Panc1 (cell line): ENCODE results near the gene FRMD4A. TPM values are rescaled to one million over a fixed set of nuclear protein-coding genes. Genes with fewer than 3 reads are reported as not detected.

Source experiments
- ATAC-seq: fragments of 200-7000 bp; cut with Tn5 transposase; 2 replicates; pipeline ENCODE4 v1.9.1; 2020; ENCODE audit warnings: mild to moderate bottlenecking, moderate library complexity
- BruUV-seq: library from RNA; stranded (reverse); fragments of 400-500 nt; replicated peaks from 2 replicates; lab custom pipeline; 2021; lab: Mats Ljungman, UMichigan
- CTCF ChIA-PET: fragments of 300-600 bp; sonication (Branson Sonifier 250); formaldehyde crosslinking; loops from one replicate; lab custom pipeline; 2022; ENCODE audit warnings: antibody characterized with exemption; lab: Charles Lee
- POLR2A ChIA-PET: fragments of 300-600 bp; sonication (Branson Sonifier 250); formaldehyde crosslinking; loops from one replicate; lab custom pipeline; 2022; ENCODE audit warnings: antibody characterized with exemption; lab: Charles Lee
- DNase-seq: peaks from one replicate; pipeline ENCODE4 v3.0.0-alpha.2; 2010; ENCODE audit warnings: low read depth, low spot score
- H3K27ac ChIP-seq: 2 replicates; pipeline ENCODE4 v1.5.1; 2011; ENCODE audit warnings: mild to moderate bottlenecking, low read length, inconsistent platforms
- H3K27me3 ChIP-seq: fragments of 200-500 bp; sonication (Bioruptor generic); 2 replicates; pipeline ENCODE4 v1.6.0; 2014; ENCODE audit warnings: low read length, inconsistent platforms; ENCODE audit not compliant: control insufficient read depth, insufficient read depth
- H3K36me3 ChIP-seq: fragments of 200-500 bp; sonication (Bioruptor generic); 2 replicates; pipeline ENCODE4 v1.5.1; 2014; ENCODE audit warnings: inconsistent platforms, mild to moderate bottlenecking, low read length, moderate library complexity; ENCODE audit not compliant: control insufficient read depth, insufficient read depth
- H3K4me1 ChIP-seq: 2 replicates; pipeline ENCODE4 v1.5.1; 2011; ENCODE audit warnings: inconsistent platforms, mild to moderate bottlenecking, low read length, moderate library complexity; ENCODE audit not compliant: control insufficient read depth, insufficient read depth
- H3K4me3 ChIP-seq, 2 experiments: 2 replicates each; pipeline ENCODE4 v1.5.1; 2011 to 2012; ENCODE audit warnings: low read depth in 2 of 2, low read length in 2 of 2, mild to moderate bottlenecking in 2 of 2, inconsistent platforms in 1 of 2, moderate library complexity in 1 of 2
- H3K9me3 ChIP-seq: fragments of 200-500 bp; sonication (Bioruptor generic); 2 replicates; pipeline ENCODE4 v1.5.1; 2014; ENCODE audit warnings: low read depth, mild to moderate bottlenecking, inconsistent platforms, low read length, moderate library complexity; ENCODE audit not compliant: control insufficient read depth, insufficient read depth
- POLR2AphosphoS5 ChIP-seq: IDR thresholded peaks from 2 replicates; pipeline ENCODE4 v1.6.1; 2012; ENCODE audit warnings: mild to moderate bottlenecking, low read depth, low read length, moderate library complexity
- SIN3A ChIP-seq: IDR thresholded peaks from 2 replicates; pipeline ENCODE4 v1.6.1; 2012; ENCODE audit warnings: low read depth, mild to moderate bottlenecking, low read length, moderate library complexity, borderline replicate concordance; ENCODE audit not compliant: insufficient read depth
- TCF7L2 ChIP-seq: IDR thresholded peaks from 2 replicates; pipeline ENCODE4 v1.6.1; 2011; ENCODE audit warnings: mild to moderate bottlenecking, low read depth, low read length, inconsistent platforms
- in situ Hi-C: cut with HindIII; loops from 2 replicates; pipeline ENCODE4 v1.10.0; 2016; ENCODE audit warnings: low sequenced_read_pairs, low pct_unique_long_range_greater_than_20kb
- intact Hi-C: fragments of 100-400 bp; cut with micrococcal nuclease; formaldehyde crosslinking; loops from one replicate; pipeline ENCODE4 v1.10.0; 2022; ENCODE audit not compliant: unreplicated experiment
- total RNA-seq: library from RNA; stranded (reverse); gene quantifications from one replicate; pipeline ENCODE4 v1.2.1, GENCODE V29; 2021; ENCODE audit not compliant: unreplicated experiment
- TF ChIP-seq, protein P1 (sequence below), 2 experiments: IDR thresholded peaks; 2 replicates each; pipeline ENCODE4 v1.6.1; 2011 to 2012; ENCODE audit warnings: low read depth in 2 of 2, control low read depth in 1 of 2, low read length in 1 of 2, mild to moderate bottlenecking in 1 of 2, moderate library complexity in 1 of 2; ENCODE audit not compliant: insufficient read depth in 1 of 2
- TF ChIP-seq, protein P2 (sequence below): fragments of 450-650 bp; IDR thresholded peaks from 2 replicates; pipeline ENCODE4 v1.5.1; 2017; ENCODE audit warnings: mild to moderate bottlenecking

Gene FRMD4A
- total RNA-seq, 1 experiment from 2014 or later = 7.1 TPM

- DNase-seq (no peak), ATAC-seq (no peak)
- Histone ChIP-seq H3K36me3 (no peaks in the 10 kb centered on the region), H3K4me3 (no peak overlapping the region), H3K4me1 (no peaks in the 10 kb centered on the region), H3K9me3 (no peaks in the 10 kb centered on the region), H3K27me3 (no peaks in the 10 kb centered on the region), H3K27ac (no peak overlapping the region)
- in situ Hi-C loops = no loop called here
- intact Hi-C loops = no loop called here
- ChIA-PET POLR2A (no interaction called here), CTCF (no interaction called here)
- TF ChIP-seq, protein P1, sequence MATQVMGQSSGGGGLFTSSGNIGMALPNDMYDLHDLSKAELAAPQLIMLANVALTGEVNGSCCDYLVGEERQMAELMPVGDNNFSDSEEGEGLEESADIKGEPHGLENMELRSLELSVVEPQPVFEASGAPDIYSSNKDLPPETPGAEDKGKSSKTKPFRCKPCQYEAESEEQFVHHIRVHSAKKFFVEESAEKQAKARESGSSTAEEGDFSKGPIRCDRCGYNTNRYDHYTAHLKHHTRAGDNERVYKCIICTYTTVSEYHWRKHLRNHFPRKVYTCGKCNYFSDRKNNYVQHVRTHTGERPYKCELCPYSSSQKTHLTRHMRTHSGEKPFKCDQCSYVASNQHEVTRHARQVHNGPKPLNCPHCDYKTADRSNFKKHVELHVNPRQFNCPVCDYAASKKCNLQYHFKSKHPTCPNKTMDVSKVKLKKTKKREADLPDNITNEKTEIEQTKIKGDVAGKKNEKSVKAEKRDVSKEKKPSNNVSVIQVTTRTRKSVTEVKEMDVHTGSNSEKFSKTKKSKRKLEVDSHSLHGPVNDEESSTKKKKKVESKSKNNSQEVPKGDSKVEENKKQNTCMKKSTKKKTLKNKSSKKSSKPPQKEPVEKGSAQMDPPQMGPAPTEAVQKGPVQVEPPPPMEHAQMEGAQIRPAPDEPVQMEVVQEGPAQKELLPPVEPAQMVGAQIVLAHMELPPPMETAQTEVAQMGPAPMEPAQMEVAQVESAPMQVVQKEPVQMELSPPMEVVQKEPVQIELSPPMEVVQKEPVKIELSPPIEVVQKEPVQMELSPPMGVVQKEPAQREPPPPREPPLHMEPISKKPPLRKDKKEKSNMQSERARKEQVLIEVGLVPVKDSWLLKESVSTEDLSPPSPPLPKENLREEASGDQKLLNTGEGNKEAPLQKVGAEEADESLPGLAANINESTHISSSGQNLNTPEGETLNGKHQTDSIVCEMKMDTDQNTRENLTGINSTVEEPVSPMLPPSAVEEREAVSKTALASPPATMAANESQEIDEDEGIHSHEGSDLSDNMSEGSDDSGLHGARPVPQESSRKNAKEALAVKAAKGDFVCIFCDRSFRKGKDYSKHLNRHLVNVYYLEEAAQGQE (IDR thresholded peaks at IDR 0.05; ENCODE audit: insufficient read depth in 1 of 2, low read depth in 2 of 2, low read length in 1 of 2) = no peak
- TF ChIP-seq POLR2AphosphoS5 (no peak), TCF7L2 (no peak), SIN3A (no peak)
- TF ChIP-seq, protein P2, sequence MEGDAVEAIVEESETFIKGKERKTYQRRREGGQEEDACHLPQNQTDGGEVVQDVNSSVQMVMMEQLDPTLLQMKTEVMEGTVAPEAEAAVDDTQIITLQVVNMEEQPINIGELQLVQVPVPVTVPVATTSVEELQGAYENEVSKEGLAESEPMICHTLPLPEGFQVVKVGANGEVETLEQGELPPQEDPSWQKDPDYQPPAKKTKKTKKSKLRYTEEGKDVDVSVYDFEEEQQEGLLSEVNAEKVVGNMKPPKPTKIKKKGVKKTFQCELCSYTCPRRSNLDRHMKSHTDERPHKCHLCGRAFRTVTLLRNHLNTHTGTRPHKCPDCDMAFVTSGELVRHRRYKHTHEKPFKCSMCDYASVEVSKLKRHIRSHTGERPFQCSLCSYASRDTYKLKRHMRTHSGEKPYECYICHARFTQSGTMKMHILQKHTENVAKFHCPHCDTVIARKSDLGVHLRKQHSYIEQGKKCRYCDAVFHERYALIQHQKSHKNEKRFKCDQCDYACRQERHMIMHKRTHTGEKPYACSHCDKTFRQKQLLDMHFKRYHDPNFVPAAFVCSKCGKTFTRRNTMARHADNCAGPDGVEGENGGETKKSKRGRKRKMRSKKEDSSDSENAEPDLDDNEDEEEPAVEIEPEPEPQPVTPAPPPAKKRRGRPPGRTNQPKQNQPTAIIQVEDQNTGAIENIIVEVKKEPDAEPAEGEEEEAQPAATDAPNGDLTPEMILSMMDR = no peak
- BruUV-seq = no TSS peak
Observed at GRCh38 chr10:13700473-13701144, 630.1 kb downstream of the FRMD4A start.

GRCh38 chr10:13699216-13699615 is 631.5 kb downstream of the FRMD4A start:
- no peaks in the 10 kb centered on the region for H3K27me3 ChIP-seq
- no peak overlapping the region for H3K27ac ChIP-seq
- no peaks in the 10 kb centered on the region for H3K9me3 ChIP-seq
- H3K36me3 ChIP-seq = no peaks in the 10 kb centered on the region
- intact Hi-C loops = no loop called here
- BruUV-seq = no TSS peak
- no peak for TF ChIP-seq POLR2AphosphoS5
- TF ChIP-seq, protein P1 (IDR thresholded peaks at IDR 0.05; ENCODE audit: insufficient read depth in 1 of 2, low read depth in 2 of 2, low read length in 1 of 2) = no peak
- no peak for TF ChIP-seq SIN3A
- no peak for TF ChIP-seq TCF7L2
- TF ChIP-seq, protein P2 = no peak
- CTCF ChIA-PET = no interaction called here
- no peaks in the 10 kb centered on the region for H3K4me1 ChIP-seq
- POLR2A ChIA-PET = no interaction called here
- in situ Hi-C loops = no loop called here
- H3K4me3 ChIP-seq = no peak overlapping the region
- DNase-seq (no peak), ATAC-seq (no peak)
